HepG2 (cell line): ENCODE measurements around the gene GRB10. TPM values are rescaled to one million over a fixed set of nuclear protein-coding genes. Genes with fewer than 3 reads are reported as not detected.

Experiments
- ATAC-seq: fragments of 200-7000 bp; cut with Tn5 transposase; 3 replicates; pipeline ENCODE4 v1.9.1; 2020; ENCODE audit warnings: mild to moderate bottlenecking, moderate library complexity
- BruUV-seq: library from RNA; stranded (reverse); fragments of 400-500 nt; replicated peaks from 2 replicates; lab custom pipeline; 2021; lab: Mats Ljungman, UMichigan
- CTCF ChIA-PET: fragments of 300-600 bp; formaldehyde crosslinking; extraction: SDS; loops from one replicate; lab custom pipeline; 2021; ENCODE audit warnings: low total read pairs, inconsistent platforms, low intra/inter-chr PET ratio; lab: Yijun Ruan, JAX
- POLR2A ChIA-PET: fragments of 350-600 bp; sonication (Branson Sonifier 250); formaldehyde crosslinking; loops from one replicate; lab custom pipeline; 2020; ENCODE audit warnings: antibody characterized with exemption, inconsistent platforms; lab: Yijun Ruan, JAX
- DNase-seq: peaks from one replicate; pipeline ENCODE4 v3.0.0-alpha.2; 2015; ENCODE audit warnings: low spot score
- FAIRE-seq: peaks from 3 replicates; lab custom pipeline; 2011; peaks lifted over from hg19 to GRCh38; lab: Jason Lieb, UNC
- H2AFZ ChIP-seq: one replicate; pipeline ENCODE4 v1.6.1; 2011; ENCODE audit warnings: low read length, inconsistent platforms
- H3K27ac ChIP-seq: fragments of 300-600 bp; 3 replicates; pipeline ENCODE4 v1.8.0; 2011; ENCODE audit warnings: mixed run types, mild to moderate bottlenecking, mixed read lengths, low read length, inconsistent platforms; ENCODE audit not compliant: insufficient read depth; ENCODE audit errors: extremely low read length
- H3K27me3 ChIP-seq, 2 experiments: fragments of 200-600 bp in 1 of 2; 2 replicates in 1 of 2; 3 replicates in 1 of 2; pipeline versions ENCODE4 v1.6.0 to v1.8.0; 2011; ENCODE audit warnings: low read length in 2 of 2, mild to moderate bottlenecking in 2 of 2, moderate library complexity in 2 of 2, inconsistent platforms in 1 of 2; ENCODE audit not compliant: insufficient read depth in 2 of 2, control insufficient read depth in 1 of 2
- H3K36me3 ChIP-seq, 2 experiments: fragments of 200-600 bp in 1 of 2; replicated peaks in 1 of 2; 2 replicates in 1 of 2; 3 replicates in 1 of 2; pipeline versions ENCODE4 v1.5.1 to v1.8.0; 2011; ENCODE audit warnings: low read length in 2 of 2, inconsistent platforms in 1 of 2; ENCODE audit not compliant: insufficient read depth in 2 of 2, control insufficient read depth in 1 of 2
- H3K4me1 ChIP-seq: 2 replicates; pipeline ENCODE4 v1.5.1; 2012; ENCODE audit warnings: low read length, inconsistent platforms; ENCODE audit not compliant: insufficient read depth
- H3K4me2 ChIP-seq: 2 replicates; pipeline ENCODE4 v1.6.0; 2011; ENCODE audit warnings: low read depth, low read length, inconsistent platforms
- H3K4me3 ChIP-seq, 3 experiments: fragments of 200-600 bp in 1 of 3; sonication (generic), shearing (Covaris generic) in 1 of 3; replicated peaks in 1 of 3; 2 replicates each; pipeline ENCODE4 v1.5.1; 2011 to 2016; ENCODE audit warnings: low read length in 3 of 3, inconsistent platforms in 2 of 3, low read depth in 2 of 3, mild to moderate bottlenecking in 2 of 3, control low read depth in 1 of 3, mixed read lengths in 1 of 3; ENCODE audit not compliant: insufficient read depth in 1 of 3
- H3K79me2 ChIP-seq: one replicate; pipeline ENCODE4 v1.6.1; 2011; ENCODE audit warnings: low read length, inconsistent platforms; ENCODE audit not compliant: insufficient read depth
- H3K9ac ChIP-seq: 2 replicates; pipeline ENCODE4 v1.6.0; 2011; ENCODE audit warnings: mild to moderate bottlenecking, low read depth, low read length, inconsistent platforms; ENCODE audit not compliant: insufficient read depth
- H3K9me3 ChIP-seq: 2 replicates; pipeline ENCODE4 v1.5.1; 2012; ENCODE audit warnings: mild to moderate bottlenecking, low read length
- H4K20me1 ChIP-seq: 2 replicates; pipeline ENCODE4 v1.6.0; 2011; ENCODE audit warnings: inconsistent platforms, mild to moderate bottlenecking, low read length, moderate library complexity; ENCODE audit not compliant: insufficient read depth
- CEBPG ChIP-seq: IDR thresholded peaks from 2 replicates; pipeline ENCODE4 v1.6.1; 2016
- EED ChIP-seq: sonication (generic); formaldehyde crosslinking; IDR thresholded peaks from 2 replicates; pipeline ENCODE4 v1.5.0; 2020; ENCODE audit warnings: mild to moderate bottlenecking, missing genetic modification reagents
- FOXK1 ChIP-seq: sonication (generic); formaldehyde crosslinking; IDR thresholded peaks from 2 replicates; pipeline ENCODE4 v1.4.0; 2020; ENCODE audit warnings: low read depth, missing genetic modification reagents, borderline replicate concordance
- FOXP4 ChIP-seq: sonication (generic); formaldehyde crosslinking; IDR thresholded peaks from 2 replicates; pipeline ENCODE4 v1.4.0; 2020; ENCODE audit warnings: missing genetic modification reagents
- GATAD2A ChIP-seq: IDR thresholded peaks from 2 replicates; pipeline ENCODE4 v1.6.1; 2016
- NONO ChIP-seq, 2 experiments: fragments of 450-650 bp in 1 of 2; sonication (generic) in 1 of 2; formaldehyde crosslinking in 1 of 2; IDR thresholded peaks in 1 of 2; conservative IDR thresholded peaks in 1 of 2; 2 replicates each; pipeline versions ENCODE4 v1.6.1 to v1.8.0; 2017 to 2022; ENCODE audit warnings: mild to moderate bottlenecking in 1 of 2, missing genetic modification reagents in 1 of 2, moderate library complexity in 1 of 2
- PAXIP1 ChIP-seq: sonication (generic); formaldehyde crosslinking; conservative IDR thresholded peaks from 2 replicates; pipeline ENCODE4 v1.4.0; 2020; ENCODE audit warnings: mild to moderate bottlenecking, missing genetic modification reagents, moderate library complexity
- PHF8 ChIP-seq: sonication (generic); formaldehyde crosslinking; IDR thresholded peaks from 2 replicates; pipeline ENCODE4 v1.5.0; 2020; ENCODE audit warnings: missing genetic modification reagents
- POLR2G ChIP-seq: fragments of 200-400 bp; formaldehyde crosslinking; IDR thresholded peaks from 2 replicates; pipeline ENCODE4 v1.6.1; 2018; ENCODE audit warnings: mild to moderate bottlenecking, low read depth, low read length, moderate library complexity
- PRMT3 ChIP-seq: sonication (generic); formaldehyde crosslinking; IDR thresholded peaks from 2 replicates; pipeline ENCODE4 v1.8.1; 2022; ENCODE audit warnings: low read depth, mild to moderate bottlenecking, moderate library complexity, missing genetic modification reagents, borderline replicate concordance
- SOX13 ChIP-seq, 3 experiments: fragments of 450-650 bp in 1 of 3; sonication (generic) in 1 of 3; formaldehyde crosslinking in 1 of 3; IDR thresholded peaks in 2 of 3; conservative IDR thresholded peaks in 1 of 3; 2 replicates each; pipeline versions ENCODE4 v1.5.0 to v1.6.1; 2016 to 2020; ENCODE audit warnings: antibody characterized with exemption in 1 of 3, mild to moderate bottlenecking in 1 of 3, missing compliant biosample characterization in 1 of 3, missing genetic modification reagents in 1 of 3, moderate library complexity in 1 of 3
- SOX6 ChIP-seq, 2 experiments: fragments of 450-650 bp in 1 of 2; sonication (generic) in 1 of 2; formaldehyde crosslinking in 1 of 2; IDR thresholded peaks; 2 replicates each; pipeline versions ENCODE4 v1.4.0 to v1.6.1; 2017 to 2020; ENCODE audit warnings: antibody characterized with exemption in 1 of 2, mild to moderate bottlenecking in 1 of 2, missing genetic modification reagents in 1 of 2
- TCF7 ChIP-seq: sonication (generic); IDR thresholded peaks from 2 replicates; pipeline ENCODE4 v1.6.1; 2016; ENCODE audit warnings: antibody characterized with exemption, low read depth
- ZC3H13 ChIP-seq: sonication (generic); formaldehyde crosslinking; IDR thresholded peaks from 2 replicates; pipeline ENCODE4 v1.8.1; 2023; ENCODE audit warnings: mild to moderate bottlenecking, missing genetic modification reagents, moderate library complexity
- ZNF230 ChIP-seq: sonication (generic); formaldehyde crosslinking; IDR thresholded peaks from 2 replicates; pipeline ENCODE4 v1.4.0; 2020; ENCODE audit warnings: mild to moderate bottlenecking, missing genetic modification reagents
- ZNF513 ChIP-seq: sonication (generic); formaldehyde crosslinking; conservative IDR thresholded peaks from 2 replicates; pipeline ENCODE4 v1.5.0; 2020; ENCODE audit warnings: missing genetic modification reagents
- ZNF883 ChIP-seq: sonication (generic); formaldehyde crosslinking; IDR thresholded peaks from 2 replicates; pipeline ENCODE4 v1.5.1; 2020; ENCODE audit warnings: mild to moderate bottlenecking, missing genetic modification reagents; ENCODE audit errors: not compliant biosample characterization
- WGBS: methylation state at CpG from one replicate; pipeline ENCODE4 v1.1.6; 2017; ENCODE audit warnings: low lambda C conversion rate; 5-methylcytosine and 5-hydroxymethylcytosine counted together
- in situ Hi-C: cut with HindIII; loops from 2 replicates; pipeline ENCODE4 v1.10.0; 2017; ENCODE audit warnings: low pct_unique_long_range_greater_than_20kb; ENCODE audit not compliant: extremely low pct_ligation_motif_present
- intact Hi-C: fragments of 100-400 bp; cut with micrococcal nuclease; formaldehyde crosslinking; loops from one replicate; pipeline ENCODE4 v1.10.0; 2022; ENCODE audit not compliant: unreplicated experiment
- polyA plus RNA-seq, 8 experiments: library from polyadenylated mRNA; depleted of rRNA in 3 of 8; stranded (reverse) in 7 of 8; unstranded in 1 of 8; fragments of >200 nt; fragmentation: Illumina TruSeq in 4 of 8; extraction: Trizol in 4 of 8; gene quantifications; 2 replicates each; pipeline versions ENCODE4 v1.2.1 to v1.2.3, GENCODE V29; 2011 to 2016; ENCODE audit warnings: low read depth in 4 of 8, missing spikeins in 1 of 8, mixed read lengths in 1 of 8; ENCODE audit not compliant: insufficient read depth in 1 of 8
- total RNA-seq, 5 experiments: library from RNA; depleted of rRNA; stranded (reverse); fragments of >200 nt; fragmentation: Illumina TruSeq; extraction: Trizol; gene quantifications; 2 replicates each; pipeline ENCODE4 v1.2.3, GENCODE V29; 2016; ENCODE audit warnings: low read depth in 1 of 5

The GRB10 gene
- total and polyA plus RNA-seq, 2 of the 13 experiments (the other 11 are each of a cell fraction or from before 2014, with no cell fraction given) = 4.0 to 6.8 TPM

- BruUV-seq = no TSS peak
- Histone ChIP-seq H3K4me2 (no peak overlapping the region), H2AFZ (no peak overlapping the region), H4K20me1 (no peaks in the 10 kb centered on the region), H3K4me3 (no peak overlapping the region), H3K79me2 (peaks cover 6% of the 10 kb centered on the region), H3K36me3 (peaks cover 21 to 39% of the 10 kb centered on the region in 2 experiments; a peak in 4 of 5 replicates), H3K9me3 (no peaks in the 10 kb centered on the region), H3K4me1 (no peaks in the 10 kb centered on the region), H3K27ac (no peak overlapping the region), H3K27me3 (no peaks in the 10 kb centered on the region), H3K9ac (no peak overlapping the region)
- intact Hi-C loops = no loop called here
- DNase-seq (peak; percentile 50), ATAC-seq (peak; percentile 69), FAIRE-seq (peak; percentile 23)
- 90% methylated on average over 6 of the region's 6 CpGs for WGBS
- in situ Hi-C loops = no loop called here
- CTCF ChIA-PET = no interaction called here
- POLR2A ChIA-PET = interaction anchor here (1.0 kb wide), 1 partner anchor 16 kb away, joined by 3 read pairs; no protein-coding TSS in a partner anchor
- TF ChIP-seq GATAD2A (CRISPR knock-in tag) (peak; percentile 43; the same call in 1 of the 2 replicates), ZNF883 (CRISPR knock-in tag) (no peak), FOXP4 (CRISPR knock-in tag) (no peak), FOXK1 (CRISPR knock-in tag) (peak; percentile 46; the same call in 1 of the 2 replicates), TCF7 (no peak), CEBPG (CRISPR knock-in tag) (peak; percentile 67), SOX6 (IDR thresholded peaks at IDR 0.05) (no peak), SOX6 (CRISPR knock-in tag; IDR thresholded peaks at IDR 0.05) (peak; percentile 48; the same call in 1 of the 2 replicates), NONO (IDR thresholded peaks at IDR 0.05) (no peak), NONO (CRISPR knock-in tag; conservative IDR thresholded peaks at IDR 0.05) (no peak), ZNF230 (CRISPR knock-in tag) (no peak), SOX13 (IDR thresholded peaks at IDR 0.05) (no peak), SOX13 (CRISPR knock-in tag; conservative IDR thresholded peaks at IDR 0.05 in 1 of 2, IDR thresholded peaks at IDR 0.05 in 1 of 2) (peak in 1 of 2 experiments; percentile 72; a peak in 2 of 4 replicates), POLR2G (no peak), EED (CRISPR knock-in tag) (no peak), PHF8 (no peak), PAXIP1 (CRISPR knock-in tag) (no peak), ZNF513 (CRISPR knock-in tag) (no peak), ZC3H13 (CRISPR knock-in tag) (no peak), PRMT3 (CRISPR knock-in tag) (no peak)
These were observed 237.7 kb downstream of the GRB10 start for GRCh38 chr7:50544992-50545391.
